Muscle layer of colon (tissue), 2 donors: ENCODE measurements around the gene MOGAT3.

Source experiments
- H3K27ac ChIP-seq: one replicate; pipeline ENCODE4 v1.7.0; 2013; ENCODE audit warnings: low read depth, mild to moderate bottlenecking, low read length, moderate library complexity
- H3K27me3 ChIP-seq, 2 donors: one replicate each; pipeline ENCODE4 v1.7.0; 2013; ENCODE audit warnings: low read length in 2 of 2, mild to moderate bottlenecking in 2 of 2; ENCODE audit not compliant: insufficient read depth in 2 of 2, control insufficient read depth in 1 of 2
- H3K36me3 ChIP-seq: one replicate; pipeline ENCODE4 v1.7.0; 2013; ENCODE audit warnings: mild to moderate bottlenecking, low read length; ENCODE audit not compliant: insufficient read depth
- H3K4me1 ChIP-seq: one replicate; pipeline ENCODE4 v1.7.0; 2013; ENCODE audit warnings: mild to moderate bottlenecking, low read length; ENCODE audit not compliant: insufficient read depth
- H3K4me3 ChIP-seq, 2 donors: one replicate each; pipeline ENCODE4 v1.7.0; 2013; ENCODE audit warnings: low read length in 2 of 2, low read depth in 1 of 2, mild to moderate bottlenecking in 1 of 2, moderate library complexity in 1 of 2
- H3K9ac ChIP-seq: one replicate; pipeline ENCODE4 v1.7.0; 2013; ENCODE audit warnings: low read length
- H3K9me3 ChIP-seq: one replicate; pipeline ENCODE4 v1.7.0; 2013; ENCODE audit warnings: mild to moderate bottlenecking, low read length
- donor health status: abdominal sarcoma.
- donor health status: Adenocarcinoma of cecum.

The MOGAT3 gene

GRCh38 chr7:101226721-101227120 lies 25.9 kb upstream of the MOGAT3 start:
- Histone ChIP-seq H3K4me3 (no peak overlapping the region), H3K9me3 (no peaks in the 10 kb centered on the region), H3K4me1 (no peaks in the 10 kb centered on the region), H3K27ac (no peak overlapping the region), H3K9ac (no peak overlapping the region), H3K27me3 (no peaks in the 10 kb centered on the region), H3K36me3 (peaks cover 29% of the 10 kb centered on the region)

GRCh38 chr7:101225650-101226049 lies 24.8 kb upstream of the MOGAT3 start:
- Histone ChIP-seq H3K9ac (no peak overlapping the region), H3K36me3 (peaks cover 29% of the 10 kb centered on the region)

GRCh38 chr7:101223528-101223927 lies 22.7 kb upstream of the MOGAT3 start:
- Histone ChIP-seq H3K9me3 (no peaks in the 10 kb centered on the region), H3K36me3 (peaks cover 28% of the 10 kb centered on the region), H3K27me3 (no peaks in the 10 kb centered on the region), H3K9ac (no peak overlapping the region), H3K4me3 (no peak overlapping the region), H3K27ac (no peak overlapping the region), H3K4me1 (peaks cover 8% of the 10 kb centered on the region)

More at GRCh38 chr7:101225650-101226049, 24.8 kb upstream of the MOGAT3 start:
- Histone ChIP-seq H3K9me3 (no peaks in the 10 kb centered on the region), H3K27me3 (no peaks in the 10 kb centered on the region), H3K4me1 (no peaks in the 10 kb centered on the region), H3K4me3 (no peak overlapping the region), H3K27ac (no peak overlapping the region)

GRCh38 chr7:101222275-101222830 lies 21.5 kb upstream of the MOGAT3 start:
- Histone ChIP-seq H3K36me3 (peaks cover 22% of the 10 kb centered on the region), H3K9ac (no peak overlapping the region), H3K4me1 (peaks cover 10% of the 10 kb centered on the region), H3K9me3 (no peaks in the 10 kb centered on the region), H3K4me3 (no peak overlapping the region), H3K27me3 (no peaks in the 10 kb centered on the region), H3K27ac (no peak overlapping the region)

- Histone ChIP-seq H3K4me1 (peaks cover 20% of the 10 kb centered on the region), H3K4me3 (no peak overlapping the region), H3K36me3 (peaks cover 21% of the 10 kb centered on the region), H3K9me3 (no peaks in the 10 kb centered on the region), H3K27me3 (no peaks in the 10 kb centered on the region), H3K9ac (no peak overlapping the region), H3K27ac (no peak overlapping the region)
Measured at GRCh38 chr7:101220295-101220694, 19.5 kb upstream of the MOGAT3 start.

- peaks cover 24% of the 10 kb centered on the region for H3K4me1 ChIP-seq
- peaks cover 18% of the 10 kb centered on the region for H3K36me3 ChIP-seq
Measured at GRCh38 chr7:101218236-101219125, 17.6 kb upstream of the MOGAT3 start.

GRCh38 chr7:101217388-101218235 lies 16.8 kb upstream of the MOGAT3 start, which contains the start of the genes PLOD3 and ZNHIT1:
Gene PLOD3 (minus strand): TSS chr7:101217581. CDS start chr7:101217274, 307 bp downstream.
Gene ZNHIT1 (plus strand): TSS chr7:101218165. CDS start chr7:101218196, 31 bp downstream.
- Histone ChIP-seq H3K4me1 (peaks cover 24% of the 10 kb centered on the region), H3K36me3 (peaks cover 16% of the 10 kb centered on the region), H3K27me3 (no peaks in the 10 kb centered on the region), H3K27ac (peak within 1 kb of the TSS; percentile 95), H3K9me3 (no peaks in the 10 kb centered on the region), H3K9ac (peak within 1 kb of the TSS; percentile 75), H3K4me3 (peak within 1 kb of the TSS; percentile 91 to 99)

More at GRCh38 chr7:101218236-101219125, 17.6 kb upstream of the MOGAT3 start:
- H3K9me3 ChIP-seq = no peaks in the 10 kb centered on the region
- peak overlapping the region; percentile 75 for H3K9ac ChIP-seq
- H3K27me3 ChIP-seq = no peaks in the 10 kb centered on the region
- H3K27ac ChIP-seq = peak overlapping the region; percentile 63
- H3K4me3 ChIP-seq = peak overlapping the region; percentile 91 to 99

GRCh38 chr7:101216860-101217387 lies 16.1 kb upstream of the MOGAT3 start:
- Histone ChIP-seq H3K4me1 (peaks cover 24% of the 10 kb centered on the region), H3K9ac (peak overlapping the region; percentile 53), H3K9me3 (no peaks in the 10 kb centered on the region), H3K36me3 (peaks cover 18% of the 10 kb centered on the region), H3K4me3 (peak overlapping the region; percentile 91 to 99), H3K27me3 (no peaks in the 10 kb centered on the region), H3K27ac (peak overlapping the region; percentile 95)

- H3K9ac ChIP-seq = peak overlapping the region; percentile 53
- H3K4me1 ChIP-seq = peaks cover 24% of the 10 kb centered on the region
- no peaks in the 10 kb centered on the region for H3K9me3 ChIP-seq
- peak overlapping the region; percentile 91 to 99 for H3K4me3 ChIP-seq
- H3K27me3 ChIP-seq = no peaks in the 10 kb centered on the region
- H3K27ac ChIP-seq = peak overlapping the region; percentile 95
- H3K36me3 ChIP-seq = peaks cover 25% of the 10 kb centered on the region
Measured at GRCh38 chr7:101216001-101216859, 15.4 kb upstream of the MOGAT3 start.

GRCh38 chr7:101212014-101212413 lies 11.2 kb upstream of the MOGAT3 start:
- H3K4me3 ChIP-seq = no peak overlapping the region
- no peaks in the 10 kb centered on the region for H3K9me3 ChIP-seq
- H3K9ac ChIP-seq = no peak overlapping the region
- peaks cover 44% of the 10 kb centered on the region for H3K36me3 ChIP-seq
- peaks cover 14% of the 10 kb centered on the region for H3K4me1 ChIP-seq
- H3K27me3 ChIP-seq = no peaks in the 10 kb centered on the region
- H3K27ac ChIP-seq = no peak overlapping the region
